ENCODE results near the gene ALOX5AP. TPM values are rescaled to one million over a fixed set of nuclear protein-coding genes. Genes with fewer than 3 reads are reported as not detected.

Gene ALOX5AP
- total RNA-seq, 2 experiments from 2014 or later = 21.3 to 21.7 TPM

- intact Hi-C loops (cut with micrococcal nuclease) = no loop called here
- CTCF ChIA-PET = interaction anchor here (1.4 kb wide), 1 partner anchor 76 kb away, joined by 3 read pairs; no protein-coding TSS in a partner anchor
- H3K36me3 Mint-ChIP-seq (ENCODE audit: low read depth) = no peaks in the 10 kb centered on the region
- no peaks in the 10 kb centered on the region for H3K9me3 Mint-ChIP-seq
- H3K27ac Mint-ChIP-seq = no peak overlapping the region
- no peaks in the 10 kb centered on the region for H3K27me3 Mint-ChIP-seq (ENCODE audit: low read depth)
- DNase-seq = no peak
- H3K4me3 Mint-ChIP-seq = no peak overlapping the region
- H3K4me1 Mint-ChIP-seq (ENCODE audit: low read depth) = no peaks in the 10 kb centered on the region
These were observed 16.4 kb upstream of the ALOX5AP start for GRCh38 chr13:30718661-30719524.

DNA sequence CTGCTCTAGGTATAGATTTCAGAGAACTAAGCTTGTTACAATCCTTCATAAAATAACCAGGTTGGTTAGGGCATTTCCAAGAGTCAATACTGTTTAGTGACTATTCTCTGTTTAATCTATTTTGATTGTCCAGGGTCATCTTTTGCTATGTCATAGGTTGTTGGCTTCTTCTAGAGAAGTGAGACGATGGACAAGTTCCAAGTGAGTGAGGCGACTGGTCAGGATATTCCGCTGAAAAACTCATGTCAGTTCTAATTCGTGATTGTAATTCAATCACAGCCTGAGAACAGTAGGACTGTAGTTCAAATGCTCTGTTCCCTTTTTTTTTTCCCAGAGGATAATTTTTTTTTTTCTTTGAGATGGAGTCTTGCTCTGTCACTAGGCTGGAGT, 15.8 kb upstream of the ALOX5AP start:
- Mint-ChIP-seq H3K4me3 (no peak overlapping the region), H3K27me3 (ENCODE audit: low read depth) (no peaks in the 10 kb centered on the region), H3K9me3 (no peaks in the 10 kb centered on the region), H3K4me1 (ENCODE audit: low read depth) (no peaks in the 10 kb centered on the region), H3K27ac (no peak overlapping the region), H3K36me3 (ENCODE audit: low read depth) (no peaks in the 10 kb centered on the region)
- DNase-seq = no peak
- CTCF ChIA-PET = interaction anchor here (1.4 kb wide), 1 partner anchor 76 kb away, joined by 3 read pairs; no protein-coding TSS in a partner anchor
- intact Hi-C loops (cut with micrococcal nuclease) = no loop called here

DNA sequence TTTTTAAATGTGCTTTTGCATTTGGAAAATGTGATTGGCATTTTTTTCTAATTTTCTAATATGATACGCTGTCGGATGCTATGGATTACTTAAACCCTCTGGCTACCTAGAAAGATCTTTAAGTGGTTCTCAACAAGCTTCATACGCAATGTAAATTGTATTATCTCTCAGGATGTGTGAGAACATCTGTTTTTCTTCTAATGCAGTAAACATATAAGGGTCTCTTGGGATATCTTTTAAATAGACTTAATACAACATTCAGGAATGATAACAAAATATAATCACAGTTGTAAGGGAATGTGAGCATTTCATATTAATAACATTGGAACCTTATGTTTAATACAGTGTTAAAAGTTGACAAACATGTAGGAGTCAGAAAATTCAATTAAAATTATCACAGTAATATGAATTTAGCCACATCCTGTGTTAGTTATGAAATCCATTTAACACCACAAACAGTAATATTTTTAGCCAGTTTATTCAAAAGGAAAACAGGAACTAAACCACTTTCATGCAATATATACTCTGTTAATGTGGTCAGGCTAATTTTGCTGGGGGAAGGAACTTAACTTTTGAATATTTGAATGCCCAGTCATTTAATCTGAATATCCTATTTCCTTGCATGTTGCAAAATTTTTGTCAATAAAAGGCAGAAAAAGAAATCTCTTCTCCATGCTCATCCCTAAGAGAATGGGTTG, 15.0 kb upstream of the ALOX5AP start:
- no peak for DNase-seq
- no peaks in the 10 kb centered on the region for H3K4me1 Mint-ChIP-seq (ENCODE audit: low read depth)
- H3K27me3 Mint-ChIP-seq (ENCODE audit: low read depth) = no peaks in the 10 kb centered on the region
- H3K27ac Mint-ChIP-seq = no peak overlapping the region
- no peaks in the 10 kb centered on the region for H3K9me3 Mint-ChIP-seq
- intact Hi-C loops (cut with micrococcal nuclease) = no loop called here
- CTCF ChIA-PET = interaction anchor here (1.4 kb wide), 1 partner anchor 75 kb away, joined by 3 read pairs; no protein-coding TSS in a partner anchor
- H3K4me3 Mint-ChIP-seq = no peak overlapping the region
- no peaks in the 10 kb centered on the region for H3K36me3 Mint-ChIP-seq (ENCODE audit: low read depth)

DNA sequence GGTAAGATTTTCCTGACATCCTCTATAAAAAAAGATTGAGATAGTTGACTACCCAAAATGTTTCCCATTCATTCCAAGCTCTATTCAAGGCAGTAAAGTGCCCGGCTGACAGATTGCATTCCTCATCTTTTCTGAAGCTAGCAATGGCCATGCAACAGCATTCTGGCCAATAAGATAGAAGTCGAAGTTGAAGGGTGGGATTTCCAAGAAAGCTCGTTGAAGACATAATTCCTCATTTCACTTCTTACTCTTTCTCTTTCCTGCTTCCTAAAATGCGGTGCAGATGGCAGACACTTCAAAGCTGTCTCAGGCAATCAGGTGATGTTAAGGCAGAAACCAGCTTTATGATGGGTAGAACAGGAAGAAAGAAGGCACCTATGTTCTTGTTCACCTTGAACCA, 13.4 kb upstream of the ALOX5AP start:
- CTCF ChIA-PET = no interaction called here
- no peaks in the 10 kb centered on the region for H3K36me3 Mint-ChIP-seq (ENCODE audit: low read depth)
- intact Hi-C loops (cut with micrococcal nuclease) = no loop called here

DNA sequence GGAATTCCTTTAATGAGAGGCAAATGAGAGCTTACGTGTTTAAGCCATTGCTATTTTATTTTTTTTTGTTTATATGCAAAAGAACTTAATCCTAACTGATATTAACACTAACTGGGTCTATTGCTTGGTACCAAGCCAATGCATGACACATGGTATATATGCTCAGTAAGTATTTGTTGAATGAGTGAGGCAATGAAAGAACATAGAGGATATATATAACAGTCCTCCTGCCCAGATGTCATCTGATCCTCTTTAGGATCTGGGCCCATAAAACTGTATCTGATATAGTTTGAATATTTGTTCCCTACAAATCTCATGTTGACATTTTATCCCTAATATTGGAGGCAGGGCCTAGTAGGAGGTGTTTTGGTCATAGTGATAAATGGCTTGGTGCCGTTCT, 13.0 kb upstream of the ALOX5AP start:
- Mint-ChIP-seq H3K27ac (no peak overlapping the region), H3K9me3 (no peaks in the 10 kb centered on the region), H3K27me3 (ENCODE audit: low read depth) (no peaks in the 10 kb centered on the region), H3K4me3 (no peak overlapping the region), H3K4me1 (ENCODE audit: low read depth) (no peaks in the 10 kb centered on the region), H3K36me3 (ENCODE audit: low read depth) (no peaks in the 10 kb centered on the region)
- no peak for DNase-seq
- intact Hi-C loops (cut with micrococcal nuclease) = no loop called here
- CTCF ChIA-PET = no interaction called here

More for the DNA sequence above, 13.4 kb upstream of the ALOX5AP start:
- H3K9me3 Mint-ChIP-seq = no peaks in the 10 kb centered on the region
- H3K27me3 Mint-ChIP-seq (ENCODE audit: low read depth) = no peaks in the 10 kb centered on the region
- no peaks in the 10 kb centered on the region for H3K4me1 Mint-ChIP-seq (ENCODE audit: low read depth)
- H3K4me3 Mint-ChIP-seq = no peak overlapping the region
- no peak overlapping the region for H3K27ac Mint-ChIP-seq
- no peak for DNase-seq

DNA sequence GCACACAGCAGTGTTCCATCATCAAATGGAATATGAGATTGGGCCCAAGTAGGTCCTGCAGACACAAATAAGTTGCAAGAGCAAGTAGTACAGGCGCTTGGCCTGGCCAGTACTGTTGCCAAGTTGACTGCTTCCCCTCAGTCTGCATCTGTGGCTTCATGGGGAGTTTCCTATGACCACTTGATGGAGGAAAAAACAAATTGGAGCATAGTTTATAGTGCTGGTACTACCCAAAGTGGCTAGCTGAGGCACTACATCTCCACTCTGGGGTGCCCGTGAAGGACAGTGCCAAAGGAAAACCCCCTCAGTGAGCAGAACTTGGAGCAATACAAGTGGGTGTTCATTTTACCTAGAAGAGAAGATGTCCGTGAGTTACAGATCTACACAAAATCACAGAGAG, 10.6 kb upstream of the ALOX5AP start:
- Mint-ChIP-seq H3K36me3 (ENCODE audit: low read depth) (no peaks in the 10 kb centered on the region), H3K9me3 (no peaks in the 10 kb centered on the region), H3K4me1 (ENCODE audit: low read depth) (no peaks in the 10 kb centered on the region), H3K27ac (no peak overlapping the region), H3K4me3 (no peak overlapping the region), H3K27me3 (ENCODE audit: low read depth) (no peaks in the 10 kb centered on the region)
- intact Hi-C loops (cut with micrococcal nuclease) = no loop called here
- CTCF ChIA-PET = no interaction called here
- no peak for DNase-seq

DNA sequence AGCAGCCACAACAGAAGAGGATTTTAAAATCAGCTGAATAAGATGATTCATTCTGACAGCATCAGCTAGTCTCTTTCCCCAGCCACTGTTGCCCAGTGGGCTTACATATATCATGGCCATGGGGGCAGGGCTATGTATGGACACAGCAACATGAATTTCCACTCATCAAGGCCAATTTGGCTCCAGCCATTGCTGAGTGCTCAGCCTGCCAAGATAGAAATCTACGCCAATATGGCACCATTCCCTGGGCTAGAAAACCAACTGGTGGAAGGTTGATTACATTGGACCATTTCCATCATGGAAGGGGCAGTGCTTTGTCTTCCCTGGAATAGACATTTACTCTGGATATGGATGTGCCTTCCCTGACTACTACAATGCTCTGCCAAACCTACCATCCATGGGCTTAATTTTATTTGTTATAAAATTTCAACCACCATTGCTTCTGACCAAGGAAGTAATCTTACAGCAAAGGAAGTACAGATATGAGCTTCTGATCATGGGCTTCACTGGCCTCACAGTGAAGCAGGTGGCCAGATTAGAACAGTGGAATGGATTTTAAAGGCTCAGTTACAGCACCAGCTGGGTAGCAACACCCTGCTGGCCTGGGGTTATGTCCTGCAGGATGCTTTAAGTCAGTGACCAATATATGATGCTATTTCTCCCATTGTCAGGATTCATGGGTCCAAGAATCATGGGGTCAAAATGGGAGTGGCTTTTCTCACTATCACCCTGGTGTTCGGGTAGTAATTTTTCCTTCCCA, 9.8 kb upstream of the ALOX5AP start:
- no peak overlapping the region for H3K4me3 Mint-ChIP-seq
- intact Hi-C loops (cut with micrococcal nuclease) = no loop called here
- CTCF ChIA-PET = no interaction called here
- no peak overlapping the region for H3K27ac Mint-ChIP-seq
- no peak for DNase-seq
- no peaks in the 10 kb centered on the region for H3K27me3 Mint-ChIP-seq (ENCODE audit: low read depth)
- no peaks in the 10 kb centered on the region for H3K4me1 Mint-ChIP-seq (ENCODE audit: low read depth)
- H3K9me3 Mint-ChIP-seq = no peaks in the 10 kb centered on the region
- H3K36me3 Mint-ChIP-seq (ENCODE audit: low read depth) = no peaks in the 10 kb centered on the region

DNA sequence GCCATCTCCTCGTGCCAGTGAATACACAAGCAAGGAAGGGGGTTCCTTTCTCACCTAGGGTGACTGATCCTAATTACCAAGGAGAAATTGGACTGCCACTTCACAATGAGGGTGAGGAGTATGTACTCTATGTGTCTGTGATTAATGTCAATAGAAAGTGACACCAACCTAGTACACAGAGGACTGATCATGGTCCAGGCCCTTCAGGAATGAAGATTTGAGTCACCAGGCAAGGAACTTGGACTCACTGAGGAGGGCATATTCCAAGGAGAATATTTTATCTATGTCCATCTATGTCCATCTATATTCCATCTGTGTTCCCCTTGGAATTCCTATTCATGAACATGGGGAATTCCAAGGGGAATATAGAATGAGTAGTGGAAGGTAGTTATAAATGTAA, 9.2 kb upstream of the ALOX5AP start:
- DNase-seq = no peak
- intact Hi-C loops (cut with micrococcal nuclease) = no loop called here
- H3K27ac Mint-ChIP-seq = no peak overlapping the region
- no peaks in the 10 kb centered on the region for H3K9me3 Mint-ChIP-seq
- no peaks in the 10 kb centered on the region for H3K4me1 Mint-ChIP-seq (ENCODE audit: low read depth)
- H3K27me3 Mint-ChIP-seq (ENCODE audit: low read depth) = no peaks in the 10 kb centered on the region
- H3K36me3 Mint-ChIP-seq (ENCODE audit: low read depth) = no peaks in the 10 kb centered on the region
- CTCF ChIA-PET = no interaction called here
- no peak overlapping the region for H3K4me3 Mint-ChIP-seq

- intact Hi-C loops (cut with micrococcal nuclease) = no loop called here
- CTCF ChIA-PET = interaction anchor here (0.6 kb wide), 1 partner anchor 13 kb away, joined by 3 read pairs; no protein-coding TSS in a partner anchor
- no peak for DNase-seq
- Mint-ChIP-seq H3K27me3 (ENCODE audit: low read depth) (no peaks in the 10 kb centered on the region), H3K27ac (no peak overlapping the region), H3K36me3 (ENCODE audit: low read depth) (no peaks in the 10 kb centered on the region), H3K4me3 (no peak overlapping the region), H3K9me3 (no peaks in the 10 kb centered on the region), H3K4me1 (ENCODE audit: low read depth) (peaks cover 2% of the 10 kb centered on the region)
These were observed 7.6 kb upstream of the ALOX5AP start for GRCh38 chr13:30727491-30728355.

DNA sequence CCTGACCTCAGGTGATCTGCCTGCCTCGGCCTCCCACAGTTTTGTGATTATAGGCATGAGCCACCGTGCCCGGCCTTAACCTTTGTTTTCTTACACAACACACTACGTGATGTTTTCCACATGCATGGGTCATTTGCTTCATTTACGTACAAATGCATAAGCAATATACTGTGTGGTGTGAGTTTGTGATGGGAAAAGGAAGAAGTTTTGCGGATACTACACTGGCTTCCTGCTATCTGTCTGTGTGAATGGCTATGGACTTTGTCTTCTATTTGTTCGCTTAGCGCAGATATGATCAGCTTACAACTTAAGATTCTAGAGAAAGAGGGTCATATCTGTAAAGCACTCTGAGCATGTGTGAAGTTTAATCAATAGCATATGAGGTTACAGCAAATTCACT, 5.5 kb upstream of the ALOX5AP start:
- Mint-ChIP-seq H3K36me3 (ENCODE audit: low read depth) (no peaks in the 10 kb centered on the region), H3K4me1 (ENCODE audit: low read depth) (peaks cover 10% of the 10 kb centered on the region), H3K4me3 (no peak overlapping the region), H3K9me3 (no peaks in the 10 kb centered on the region), H3K27ac (no peak overlapping the region), H3K27me3 (ENCODE audit: low read depth) (no peaks in the 10 kb centered on the region)
- DNase-seq = no peak
- CTCF ChIA-PET = no interaction called here
- intact Hi-C loops (cut with micrococcal nuclease) = no loop called here

- Mint-ChIP-seq H3K36me3 (ENCODE audit: low read depth) (no peaks in the 10 kb centered on the region), H3K27ac (no peak overlapping the region), H3K4me3 (no peak overlapping the region), H3K27me3 (ENCODE audit: low read depth) (no peaks in the 10 kb centered on the region), H3K4me1 (ENCODE audit: low read depth) (peaks cover 16% of the 10 kb centered on the region), H3K9me3 (no peaks in the 10 kb centered on the region)
- DNase-seq = no peak
- intact Hi-C loops (cut with micrococcal nuclease) = no loop called here
- CTCF ChIA-PET = no interaction called here
These were observed 4.8 kb upstream of the ALOX5AP start for GRCh38 chr13:30730526-30730925.
